K562 (cell line): ENCODE data around the gene CD9. TPM values are rescaled to one million over a fixed set of nuclear protein-coding genes. Genes with fewer than 3 reads are reported as not detected.

Source experiments
- ATAC-seq: fragments of 200-7000 bp; cut with Tn5 transposase; 3 replicates; pipeline ENCODE4 v1.9.1; 2020; ENCODE audit warnings: moderate library complexity
- BruUV-seq: library from RNA; stranded (reverse); fragments of 400-500 nt; replicated peaks from 2 replicates; lab custom pipeline; 2021; lab: Mats Ljungman, UMichigan
- CTCF ChIA-PET: fragments of 300-600 bp; formaldehyde crosslinking; extraction: SDS; loops from one replicate; lab custom pipeline; 2021; ENCODE audit warnings: low intra/inter-chr PET ratio; lab: Yijun Ruan, JAX
- POLR2A ChIA-PET: fragments of 300-600, 350-650 bp; sonication (Branson Sonifier 250); formaldehyde crosslinking; extraction: SDS; loops from one replicate; lab custom pipeline; 2021; ENCODE audit warnings: antibody characterized with exemption, inconsistent platforms; lab: Yijun Ruan, JAX
- DNase-seq, 4 experiments: peaks; one replicate each; pipeline versions ENCODE4 v3.0.0 to v3.0.0-alpha.2; 2011 to 2018; ENCODE audit warnings: low spot score in 3 of 4, mixed read lengths in 3 of 4; ENCODE audit errors: extremely low read depth in 1 of 4
- FAIRE-seq: peaks from 2 replicates; lab custom pipeline; 2011; peaks lifted over from hg19 to GRCh38; lab: Jason Lieb, UNC
- H2AFZ ChIP-seq: 2 replicates; pipeline ENCODE4 v1.6.0; 2011; ENCODE audit warnings: low read depth, low read length, control low read depth, inconsistent platforms
- H3K27ac ChIP-seq: fragments of 200-600 bp; 3 replicates; pipeline ENCODE4 v1.8.0; 2011; ENCODE audit warnings: low read depth, mild to moderate bottlenecking, control low read depth, inconsistent platforms, low read length, moderate library complexity, mixed read lengths; ENCODE audit errors: extremely low read depth
- H3K27me3 ChIP-seq, 2 experiments: fragments of 300-600 bp in 1 of 2; 2 replicates in 1 of 2; 3 replicates in 1 of 2; pipeline versions ENCODE4 v1.6.0 to v1.8.0; 2011; ENCODE audit warnings: inconsistent platforms in 2 of 2, low read length in 2 of 2, mild to moderate bottlenecking in 1 of 2, mixed read lengths in 1 of 2, moderate library complexity in 1 of 2; ENCODE audit not compliant: control insufficient read depth in 2 of 2, insufficient read depth in 2 of 2
- H3K36me3 ChIP-seq: fragments of 300-600 bp; 3 replicates; pipeline ENCODE4 v1.8.0; 2011; ENCODE audit warnings: mild to moderate bottlenecking, low read length, inconsistent platforms; ENCODE audit not compliant: control insufficient read depth, insufficient read depth
- H3K4me1 ChIP-seq, 2 experiments: fragments of 200-600 bp in 1 of 2; replicated peaks in 1 of 2; 2 replicates in 1 of 2; 3 replicates in 1 of 2; pipeline versions ENCODE4 v1.5.1 to v1.8.0; 2011; ENCODE audit warnings: inconsistent platforms in 2 of 2, low read length in 2 of 2, mild to moderate bottlenecking in 1 of 2, mixed read lengths in 1 of 2, moderate library complexity in 1 of 2; ENCODE audit not compliant: control insufficient read depth in 2 of 2, insufficient read depth in 2 of 2
- H3K4me2 ChIP-seq: 2 replicates; pipeline ENCODE4 v1.6.1; 2011; ENCODE audit warnings: low read length, control low read depth, inconsistent platforms, mixed read lengths; ENCODE audit not compliant: insufficient read depth
- H3K4me3 ChIP-seq: fragments of 200-600 bp; sonication (generic), shearing (Covaris generic); 2 replicates; pipeline ENCODE4 v1.5.1; 2016; ENCODE audit warnings: control low read depth, inconsistent platforms
- H3K79me2 ChIP-seq: fragments of 200-600 bp; 3 replicates; pipeline ENCODE4 v1.8.0; 2011; ENCODE audit warnings: low read length, inconsistent platforms; ENCODE audit not compliant: control insufficient read depth, insufficient read depth
- H3K9ac ChIP-seq, 2 experiments: 2 replicates each; pipeline versions ENCODE4 v1.6.0 to v1.6.1; 2011; ENCODE audit warnings: low read depth in 2 of 2, low read length in 2 of 2, control low read depth in 1 of 2, inconsistent platforms in 1 of 2, mild to moderate bottlenecking in 1 of 2, mixed read lengths in 1 of 2; ENCODE audit not compliant: insufficient read depth in 1 of 2
- H3K9me1 ChIP-seq: one replicate; pipeline ENCODE4 v1.6.0; 2011; ENCODE audit warnings: inconsistent platforms, mild to moderate bottlenecking, low read length, moderate library complexity; ENCODE audit not compliant: control insufficient read depth, insufficient read depth
- H3K9me3 ChIP-seq: replicated peaks from 2 replicates; pipeline ENCODE4 v1.5.1; 2011; ENCODE audit warnings: low read depth, low read length, inconsistent platforms; ENCODE audit not compliant: control insufficient read depth, insufficient read depth
- H4K20me1 ChIP-seq: replicated peaks from 2 replicates; pipeline ENCODE4 v1.6.1; 2011; ENCODE audit warnings: low read length, inconsistent platforms, mixed read lengths; ENCODE audit not compliant: control insufficient read depth, insufficient read depth
- RB1 ChIP-seq: fragments of 450-650 bp; IDR thresholded peaks from 2 replicates; pipeline ENCODE4 v1.6.1; 2017; ENCODE audit warnings: low read depth, mild to moderate bottlenecking
- SIX5 ChIP-seq, 2 experiments: IDR thresholded peaks; 2 replicates each; pipeline ENCODE4 v1.6.1; 2011; ENCODE audit warnings: low read length in 2 of 2, borderline replicate concordance in 1 of 2, low read depth in 1 of 2, mild to moderate bottlenecking in 1 of 2, moderate library complexity in 1 of 2; ENCODE audit not compliant: insufficient read depth in 1 of 2
- TAF9B ChIP-seq: fragments of 450-650 bp; IDR thresholded peaks from 2 replicates; pipeline ENCODE4 v1.6.1; 2018; ENCODE audit warnings: mild to moderate bottlenecking; ENCODE audit not compliant: partially characterized antibody
- TCF7 ChIP-seq: sonication (generic); IDR thresholded peaks from 2 replicates; pipeline ENCODE4 v1.6.1; 2016; ENCODE audit warnings: antibody characterized with exemption, borderline replicate concordance
- TCF7L2 ChIP-seq: fragments of 150-350 bp; IDR thresholded peaks from 2 replicates; pipeline ENCODE4 v1.6.1; 2016; ENCODE audit warnings: low read depth, mild to moderate bottlenecking, low read length, moderate library complexity
- WGBS: fragments of 100-300 bp; shearing (Covaris generic); methylation state at CpG from one replicate; pipeline ENCODE4 v1.1.6; 2016; ENCODE audit warnings: low coverage, mixed read lengths; ENCODE audit not compliant: insufficient coverage; ENCODE audit errors: missing lambda C conversion rate; 5-methylcytosine and 5-hydroxymethylcytosine counted together
- in situ Hi-C: fragments of 300-500 bp; cut with MboI; formaldehyde crosslinking; loops from 4 replicates; pipeline ENCODE4 v1.15.0; 2018; ENCODE audit warnings: inconsistent platforms, mixed read lengths
- intact Hi-C: fragments of 100-400 bp; cut with micrococcal nuclease; formaldehyde crosslinking; loops from 2 replicates; pipeline ENCODE4 v1.14.2; 2022
- polyA plus RNA-seq, 8 experiments: library from polyadenylated mRNA; depleted of rRNA in 4 of 8; stranded (reverse) in 5 of 8; unstranded in 3 of 8; fragments of >200 nt; fragmentation: Nextera tagmentation in 2 of 8; fragmentation: Illumina TruSeq in 1 of 8; extraction: Ambion mirVana in 2 of 8; extraction: Trizol in 1 of 8; gene quantifications; 2 replicates each; pipeline versions ENCODE4 v1.2.1 to v1.2.3, GENCODE V29; 2011 to 2014; ENCODE audit warnings: inconsistent platforms in 1 of 8, missing spikeins in 1 of 8
- total RNA-seq, 7 experiments: library from RNA; depleted of rRNA in 6 of 7; stranded (reverse); fragments of >200 nt in 6 of 7; fragmentation: Illumina TruSeq in 2 of 7; extraction: Trizol in 2 of 7; gene quantifications; 2 replicates each; pipeline versions ENCODE4 v1.2.1 to v1.2.3, GENCODE V29; 2011 to 2021; ENCODE audit warnings: low replicate concordance in 1 of 7
- TF ChIP-seq, protein P1 (sequence below): fragments of 250-450 bp; sonication (Bioruptor Pico); IDR thresholded peaks from 2 replicates; pipeline ENCODE4 v1.5.0; 2020; ENCODE audit warnings: mild to moderate bottlenecking, borderline replicate concordance
- TF ChIP-seq, protein P2 (sequence below): fragments of 250-450 bp; sonication (Bioruptor Pico); IDR thresholded peaks from 2 replicates; pipeline ENCODE4 v1.4.0; 2020

CD9 gene
- total and polyA plus RNA-seq, 9 of the 15 experiments (the other 6 are each of a cell fraction or from before 2014, with no cell fraction given) = 0.43 to 5.6 (median 0.62) TPM

DNA sequence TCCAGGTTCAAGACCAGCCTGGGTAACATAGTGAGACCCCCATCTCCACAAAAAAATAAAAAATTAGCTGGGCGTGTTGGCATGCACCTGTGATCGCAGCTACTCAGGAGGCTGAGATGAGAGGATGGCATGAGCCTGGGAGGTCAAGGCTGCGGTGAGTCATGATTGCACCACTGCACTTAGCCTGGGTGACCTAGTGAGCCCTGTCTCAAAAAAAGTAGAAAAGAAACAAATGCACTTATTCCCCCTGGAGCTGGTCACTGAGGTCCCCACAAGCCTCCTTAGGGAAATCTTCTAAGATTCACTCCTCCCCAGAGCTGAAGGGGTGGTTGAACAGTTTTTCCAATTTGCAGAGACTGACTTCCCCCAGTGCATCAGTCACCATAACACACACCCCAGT, 1.6 kb downstream of the CD9 start:
- CTCF ChIA-PET = no interaction called here
- BruUV-seq = no TSS peak
- no peaks in the 10 kb centered on the region for H4K20me1 ChIP-seq
- H3K79me2 ChIP-seq = no peaks in the 10 kb centered on the region
- H3K4me2 ChIP-seq = no peak overlapping the region
- no peak overlapping the region for H3K4me3 ChIP-seq
- peaks cover 0 to 15% of the 10 kb centered on the region in 2 experiments; a peak in 3 of 5 replicates for H3K4me1 ChIP-seq
- ATAC-seq (no peak), DNase-seq (no peak), FAIRE-seq (no peak)
- no peaks in the 10 kb centered on the region for H3K36me3 ChIP-seq
- H3K9ac ChIP-seq = no peak overlapping the region
- POLR2A ChIA-PET = interaction anchor here (1.1 kb wide), 1 partner anchor 10 kb away, joined by 3 read pairs; no protein-coding TSS in a partner anchor
- H3K27ac ChIP-seq = no peak overlapping the region
- 0% methylated on average over 1 of the region's 3 CpGs for WGBS
- no peak overlapping the region for H2AFZ ChIP-seq
- intact Hi-C loops (no loop called here), in situ Hi-C loops (no loop called here)
- H3K9me3 ChIP-seq = no peaks in the 10 kb centered on the region
- H3K9me1 ChIP-seq = no peaks in the 10 kb centered on the region
- TF ChIP-seq, protein P1, sequence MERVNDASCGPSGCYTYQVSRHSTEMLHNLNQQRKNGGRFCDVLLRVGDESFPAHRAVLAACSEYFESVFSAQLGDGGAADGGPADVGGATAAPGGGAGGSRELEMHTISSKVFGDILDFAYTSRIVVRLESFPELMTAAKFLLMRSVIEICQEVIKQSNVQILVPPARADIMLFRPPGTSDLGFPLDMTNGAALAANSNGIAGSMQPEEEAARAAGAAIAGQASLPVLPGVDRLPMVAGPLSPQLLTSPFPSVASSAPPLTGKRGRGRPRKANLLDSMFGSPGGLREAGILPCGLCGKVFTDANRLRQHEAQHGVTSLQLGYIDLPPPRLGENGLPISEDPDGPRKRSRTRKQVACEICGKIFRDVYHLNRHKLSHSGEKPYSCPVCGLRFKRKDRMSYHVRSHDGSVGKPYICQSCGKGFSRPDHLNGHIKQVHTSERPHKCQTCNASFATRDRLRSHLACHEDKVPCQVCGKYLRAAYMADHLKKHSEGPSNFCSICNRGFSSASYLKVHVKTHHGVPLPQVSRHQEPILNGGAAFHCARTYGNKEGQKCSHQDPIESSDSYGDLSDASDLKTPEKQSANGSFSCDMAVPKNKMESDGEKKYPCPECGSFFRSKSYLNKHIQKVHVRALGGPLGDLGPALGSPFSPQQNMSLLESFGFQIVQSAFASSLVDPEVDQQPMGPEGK (CRISPR knock-in tag) = no peak
- TF ChIP-seq SIX5 (IDR thresholded peaks at IDR 0.05; ENCODE audit: borderline replicate concordance in 1 of 2, insufficient read depth in 1 of 2, low read depth in 1 of 2, low read length in 2 of 2) (no peak), TAF9B (no peak), TCF7 (no peak), RB1 (no peak), TCF7L2 (no peak)
- TF ChIP-seq, protein P2, sequence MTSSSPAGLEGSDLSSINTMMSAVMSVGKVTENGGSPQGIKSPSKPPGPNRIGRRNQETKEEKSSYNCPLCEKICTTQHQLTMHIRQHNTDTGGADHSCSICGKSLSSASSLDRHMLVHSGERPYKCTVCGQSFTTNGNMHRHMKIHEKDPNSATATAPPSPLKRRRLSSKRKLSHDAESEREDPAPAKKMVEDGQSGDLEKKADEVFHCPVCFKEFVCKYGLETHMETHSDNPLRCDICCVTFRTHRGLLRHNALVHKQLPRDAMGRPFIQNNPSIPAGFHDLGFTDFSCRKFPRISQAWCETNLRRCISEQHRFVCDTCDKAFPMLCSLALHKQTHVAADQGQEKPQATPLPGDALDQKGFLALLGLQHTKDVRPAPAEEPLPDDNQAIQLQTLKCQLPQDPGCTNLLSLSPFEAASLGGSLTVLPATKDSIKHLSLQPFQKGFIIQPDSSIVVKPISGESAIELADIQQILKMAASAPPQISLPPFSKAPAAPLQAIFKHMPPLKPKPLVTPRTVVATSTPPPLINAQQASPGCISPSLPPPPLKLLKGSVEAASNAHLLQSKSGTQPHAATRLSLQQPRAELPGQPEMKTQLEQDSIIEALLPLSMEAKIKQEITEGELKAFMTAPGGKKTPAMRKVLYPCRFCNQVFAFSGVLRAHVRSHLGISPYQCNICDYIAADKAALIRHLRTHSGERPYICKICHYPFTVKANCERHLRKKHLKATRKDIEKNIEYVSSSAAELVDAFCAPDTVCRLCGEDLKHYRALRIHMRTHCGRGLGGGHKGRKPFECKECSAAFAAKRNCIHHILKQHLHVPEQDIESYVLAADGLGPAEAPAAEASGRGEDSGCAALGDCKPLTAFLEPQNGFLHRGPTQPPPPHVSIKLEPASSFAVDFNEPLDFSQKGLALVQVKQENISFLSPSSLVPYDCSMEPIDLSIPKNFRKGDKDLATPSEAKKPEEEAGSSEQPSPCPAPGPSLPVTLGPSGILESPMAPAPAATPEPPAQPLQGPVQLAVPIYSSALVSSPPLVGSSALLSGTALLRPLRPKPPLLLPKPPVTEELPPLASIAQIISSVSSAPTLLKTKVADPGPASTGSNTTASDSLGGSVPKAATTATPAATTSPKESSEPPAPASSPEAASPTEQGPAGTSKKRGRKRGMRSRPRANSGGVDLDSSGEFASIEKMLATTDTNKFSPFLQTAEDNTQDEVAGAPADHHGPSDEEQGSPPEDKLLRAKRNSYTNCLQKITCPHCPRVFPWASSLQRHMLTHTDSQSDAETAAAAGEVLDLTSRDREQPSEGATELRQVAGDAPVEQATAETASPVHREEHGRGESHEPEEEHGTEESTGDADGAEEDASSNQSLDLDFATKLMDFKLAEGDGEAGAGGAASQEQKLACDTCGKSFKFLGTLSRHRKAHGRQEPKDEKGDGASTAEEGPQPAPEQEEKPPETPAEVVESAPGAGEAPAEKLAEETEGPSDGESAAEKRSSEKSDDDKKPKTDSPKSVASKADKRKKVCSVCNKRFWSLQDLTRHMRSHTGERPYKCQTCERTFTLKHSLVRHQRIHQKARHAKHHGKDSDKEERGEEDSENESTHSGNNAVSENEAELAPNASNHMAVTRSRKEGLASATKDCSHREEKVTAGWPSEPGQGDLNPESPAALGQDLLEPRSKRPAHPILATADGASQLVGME (CRISPR knock-in tag) = no peak
- peaks cover 6 to 37% of the 10 kb centered on the region in 2 experiments; a peak in 4 of 5 replicates for H3K27me3 ChIP-seq
